HuH-7.5 (cell line): ENCODE measurements around the gene ITPKB.
A peak's percentile ranks its signal among the peaks of the same experiment; 100 is the strongest.

ENCODE experiments used
- DNase-seq: peaks from one replicate; pipeline ENCODE4 v3.0.0; 2011; ENCODE audit warnings: low spot score

Gene ITPKB

GRCh38 chr1:226637147-226637935 lies 101.7 kb downstream of the ITPKB start:
- DNase-seq, result peak; percentile 57

DNA sequence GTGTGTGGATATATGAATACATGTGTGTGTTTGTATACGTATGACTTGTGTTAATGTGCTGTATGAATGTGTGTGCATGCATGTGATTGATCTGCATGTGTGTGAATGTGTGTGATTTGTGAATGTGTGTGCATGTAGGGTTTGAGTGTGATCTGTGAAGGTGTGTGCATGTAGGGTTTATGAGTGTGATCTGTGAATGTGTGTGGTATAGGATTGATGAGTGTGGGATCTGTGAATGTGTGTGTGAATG lies 102.3 kb downstream of the ITPKB start:
- no peak for DNase-seq

DNA sequence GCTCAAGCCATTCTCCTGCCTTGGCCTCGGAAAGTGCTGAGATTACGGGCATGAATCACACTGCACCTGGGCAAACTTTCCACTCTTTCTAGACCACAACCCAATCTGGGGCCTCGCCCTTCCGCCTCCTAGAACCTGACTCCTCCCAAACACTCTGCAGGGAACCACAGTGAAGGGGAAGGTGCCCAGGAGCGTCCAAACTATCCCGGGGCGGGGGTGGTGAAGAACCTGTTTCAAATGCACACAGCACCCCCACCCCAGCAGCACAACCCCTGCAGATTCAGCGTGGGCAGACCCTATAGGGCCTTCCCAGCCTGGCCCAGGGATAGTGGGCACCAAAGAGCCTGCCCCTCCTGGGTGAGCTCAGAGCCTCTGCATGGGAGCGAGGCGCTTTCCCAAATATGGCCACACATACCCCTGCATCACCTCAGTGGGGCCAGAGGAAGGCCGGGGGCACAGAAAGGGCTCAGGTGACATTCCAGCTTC lies 103.6 kb downstream of the ITPKB start:
- no peak for DNase-seq

DNA sequence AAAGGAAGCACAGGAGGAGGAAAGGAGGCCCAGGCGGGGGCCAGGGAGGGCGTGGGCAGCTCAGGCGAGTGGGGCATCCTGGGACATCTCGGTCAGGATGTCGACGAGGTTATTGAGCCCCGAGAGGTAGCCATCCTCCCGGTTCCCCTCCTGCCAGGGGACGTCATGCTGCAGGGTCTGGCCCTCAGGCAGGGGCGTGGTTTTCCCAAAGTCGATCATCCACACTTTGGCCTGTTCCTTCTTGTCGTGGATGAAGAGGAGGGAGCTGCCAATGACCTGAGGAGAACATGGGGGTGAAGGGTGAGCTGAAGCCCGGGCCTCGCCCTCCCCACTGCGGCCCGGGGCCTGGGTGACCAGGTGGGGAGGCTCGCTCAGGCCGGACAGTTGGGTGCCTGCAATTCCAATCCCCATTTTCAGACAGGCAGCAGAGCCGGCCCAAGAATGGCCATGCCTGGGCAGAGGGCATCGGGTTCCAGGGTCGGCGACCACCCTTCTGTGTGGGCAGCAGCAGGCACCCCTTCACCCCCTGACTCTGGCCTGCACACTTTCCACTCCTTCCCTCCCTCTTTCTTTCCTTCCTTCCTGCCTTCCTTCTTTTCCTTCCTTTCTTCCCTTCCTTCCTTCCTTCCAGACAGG lies 104.4 kb downstream of the ITPKB start:
- no peak for DNase-seq

DNA sequence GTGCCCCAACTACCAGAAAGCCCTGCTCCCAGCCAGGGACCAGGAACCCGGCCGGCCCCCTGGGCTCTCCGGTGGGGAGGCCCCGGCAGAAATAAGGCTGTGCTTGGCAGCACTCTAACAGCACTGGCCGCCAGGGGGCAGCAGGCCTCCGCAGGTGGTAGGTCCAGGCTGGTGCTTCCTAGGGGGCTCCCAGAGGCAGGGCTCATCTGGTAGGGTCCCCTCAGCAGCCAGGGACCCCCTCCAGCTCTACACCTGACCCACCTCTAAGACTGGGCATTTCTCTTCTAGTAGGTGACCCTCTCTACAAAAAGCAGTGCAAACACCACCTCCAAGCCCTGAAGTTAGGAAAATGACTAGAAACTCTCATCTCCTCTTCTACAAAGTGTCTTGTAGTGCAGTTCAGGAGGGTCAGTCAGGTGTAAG lies 104.9 kb downstream of the ITPKB start:
- DNase-seq, result peak; percentile 70

DNA sequence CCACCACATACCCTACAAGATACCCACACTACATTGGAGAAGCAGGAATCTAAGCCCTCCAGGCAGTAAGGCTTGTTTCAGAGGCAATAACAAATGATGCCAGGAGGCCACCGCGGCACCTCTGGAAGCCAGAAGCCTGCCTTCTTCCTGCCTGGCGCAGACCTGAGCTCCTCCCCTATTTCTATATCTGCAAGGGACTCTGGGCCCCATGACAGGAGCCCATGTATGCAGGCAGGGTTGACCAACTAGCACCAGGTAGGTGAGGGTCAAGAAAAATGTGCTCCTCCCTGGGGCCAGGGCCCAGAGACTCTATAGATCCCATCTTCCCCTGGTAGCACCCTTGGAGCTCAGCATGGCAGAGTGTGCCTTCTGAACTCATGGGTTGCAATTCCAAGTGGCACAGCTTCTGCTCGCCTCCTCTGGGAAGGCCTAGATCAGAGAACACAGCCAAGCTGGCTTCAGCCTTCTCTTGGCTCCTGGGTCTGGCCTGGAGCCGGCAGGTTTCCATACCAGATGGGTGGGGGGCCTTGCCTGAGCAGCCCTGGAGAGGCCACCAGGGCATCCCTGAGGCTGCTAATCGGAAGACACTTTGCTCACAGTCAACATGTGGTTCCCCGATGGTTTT lies 105.4 kb downstream of the ITPKB start:
- DNase-seq, result no peak

DNA sequence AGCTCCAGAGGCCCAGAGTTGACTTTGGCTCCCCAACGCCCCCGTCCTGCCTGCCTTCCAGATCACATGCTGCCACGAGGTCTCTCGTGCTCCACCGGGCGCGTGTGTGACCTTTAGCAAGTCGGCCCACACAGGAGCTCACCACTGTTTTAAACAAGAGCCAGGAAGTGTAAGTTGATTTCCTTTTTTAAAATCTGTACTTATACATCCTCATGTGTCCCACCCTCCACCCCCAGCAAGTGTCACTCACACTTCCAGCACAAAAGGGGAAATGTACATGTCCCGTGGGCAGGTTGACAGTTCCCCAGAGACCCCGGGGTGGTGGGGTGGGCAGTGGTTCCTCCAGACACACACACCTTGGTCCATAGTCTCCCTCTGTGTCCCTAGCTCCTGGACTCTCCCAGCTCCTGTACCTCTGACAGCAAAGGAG lies 106.1 kb downstream of the ITPKB start:
- DNase-seq, result no peak

DNA sequence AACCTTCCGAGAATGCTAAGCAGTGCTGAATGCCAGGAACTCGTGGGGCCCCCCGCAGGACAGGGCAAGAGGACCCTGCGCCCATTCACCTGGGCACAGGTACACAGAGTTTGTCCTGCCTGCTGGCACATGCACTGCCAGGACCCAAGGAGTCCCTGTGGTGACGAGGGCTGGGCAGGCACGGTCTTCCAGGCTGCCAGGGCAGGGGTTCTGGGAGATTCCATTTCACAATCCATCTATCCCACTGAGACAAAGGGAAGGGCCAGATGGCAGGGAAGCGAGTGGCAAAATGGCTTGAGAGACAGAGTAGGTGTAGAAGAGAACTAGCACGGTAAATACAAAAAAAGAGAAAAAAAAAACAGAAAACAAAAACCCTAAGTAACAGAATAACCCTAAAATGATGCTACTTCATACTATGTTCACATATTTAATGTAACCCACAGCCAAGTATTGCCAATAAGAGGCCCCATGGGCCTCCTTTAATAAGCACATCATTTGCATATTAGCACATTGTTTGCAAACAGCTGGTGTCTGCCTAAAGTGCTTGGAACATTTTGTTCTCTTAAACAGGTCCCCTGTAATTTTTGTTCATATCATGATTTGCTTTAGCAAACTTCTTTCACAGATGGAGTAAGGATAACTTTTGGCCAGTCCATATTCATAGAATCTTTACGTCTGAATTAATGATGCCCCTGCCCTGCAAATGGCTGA lies 106.8 kb downstream of the ITPKB start:
- no peak for DNase-seq

DNA sequence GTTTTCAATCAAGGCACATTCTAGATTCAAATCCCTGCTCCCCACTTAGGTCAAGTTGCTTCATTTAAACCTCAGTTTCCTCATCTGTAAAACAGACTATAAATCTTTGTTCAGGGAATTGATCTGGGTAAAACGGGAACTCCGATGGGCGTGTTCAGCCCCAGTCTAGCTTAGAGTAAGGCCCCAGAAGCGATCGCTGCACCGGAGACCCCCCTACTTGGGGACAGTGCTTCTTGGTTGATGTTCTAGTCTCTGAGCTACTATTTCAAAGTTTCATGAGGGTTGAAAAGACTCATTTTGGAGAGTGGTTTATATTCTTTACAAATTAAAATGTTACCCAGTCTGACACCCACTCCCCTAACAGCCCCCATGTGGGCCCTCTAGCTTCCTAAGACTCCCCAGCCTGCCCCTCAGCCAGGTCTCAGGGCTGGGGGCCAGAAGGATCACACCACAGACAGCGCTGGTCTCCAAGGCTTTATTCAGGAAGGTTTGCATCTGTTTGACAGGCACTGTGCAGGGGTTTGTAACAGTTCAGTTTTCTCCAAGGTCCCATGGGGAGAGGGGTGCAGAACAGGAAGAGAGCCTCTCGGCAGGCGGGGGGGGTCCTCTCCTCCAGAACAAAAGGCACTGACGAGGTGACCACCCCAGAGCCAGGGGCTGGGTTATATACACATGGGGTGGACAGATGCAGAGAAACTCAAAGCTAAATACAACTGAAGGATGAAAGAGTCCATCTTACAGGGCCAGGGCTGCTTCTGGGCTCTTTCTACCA lies 107.7 kb downstream of the ITPKB start:
- DNase-seq, result no peak

- no peak for DNase-seq
Measured at GRCh38 chr1:226630592-226630991, 108.5 kb downstream of the ITPKB start.

DNA sequence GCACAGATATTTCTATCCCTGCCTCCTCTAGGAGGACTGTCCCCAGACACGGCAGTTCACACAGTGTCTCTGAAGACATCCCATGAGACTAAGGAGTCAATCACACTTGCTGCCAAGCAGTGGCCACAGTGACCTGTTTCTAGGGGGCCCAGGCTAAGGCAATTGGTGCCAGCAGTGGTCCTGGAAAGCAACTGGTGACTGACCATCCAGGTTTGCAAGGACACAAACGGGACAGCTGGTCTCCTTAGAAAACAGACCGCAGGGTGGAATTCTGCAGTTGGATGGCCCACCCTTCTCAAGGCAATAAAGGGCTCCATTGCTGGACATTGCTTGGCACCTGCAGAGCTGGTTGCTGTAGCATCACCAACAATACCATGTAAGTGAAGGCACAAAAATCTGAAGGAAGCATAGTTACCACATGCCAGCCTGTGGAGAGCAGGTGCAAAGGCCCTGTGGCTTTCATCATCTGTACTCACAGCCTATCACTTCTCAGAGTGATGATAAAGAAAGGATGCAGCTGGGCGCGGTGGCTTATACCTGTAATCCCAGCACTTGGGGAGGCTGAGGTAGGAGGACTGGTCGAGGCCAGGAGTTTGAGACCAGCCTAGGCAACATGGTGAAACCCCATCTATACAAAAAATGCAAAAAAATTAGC lies 109.1 kb downstream of the ITPKB start:
- DNase-seq, result no peak

DNA sequence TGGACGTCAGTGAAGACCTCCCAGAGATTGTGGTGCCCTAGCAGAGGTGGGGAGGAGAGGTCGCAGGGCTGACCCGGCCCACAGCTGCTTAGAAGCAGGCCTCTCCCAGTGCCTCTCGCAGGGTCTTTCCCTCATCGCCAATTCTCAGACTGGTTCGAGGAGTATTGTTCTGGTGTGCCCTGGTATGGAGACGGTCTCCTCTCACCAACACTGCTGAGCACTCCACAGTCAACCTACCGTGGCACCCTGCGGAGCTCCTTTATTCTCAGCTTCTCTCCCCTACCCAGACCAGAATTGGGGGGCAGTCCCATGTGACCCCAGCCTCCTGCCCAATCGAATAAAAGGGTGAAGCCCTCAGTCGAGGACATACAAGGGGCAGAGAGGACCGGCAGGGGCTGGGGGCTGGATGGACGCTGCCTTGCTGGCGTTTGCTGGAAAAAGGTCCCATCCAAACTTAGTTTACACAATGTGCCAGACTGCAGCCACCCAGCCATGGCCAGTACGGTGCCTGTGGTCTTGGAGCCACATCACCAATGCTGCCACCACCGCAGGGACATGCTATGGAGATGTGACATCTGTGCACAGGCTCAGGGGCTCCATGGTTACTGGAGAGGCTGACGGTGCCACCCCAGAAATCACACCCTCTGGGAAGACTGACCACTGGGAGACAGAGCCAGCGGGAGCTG lies 109.7 kb downstream of the ITPKB start:
- DNase-seq, result no peak

DNA sequence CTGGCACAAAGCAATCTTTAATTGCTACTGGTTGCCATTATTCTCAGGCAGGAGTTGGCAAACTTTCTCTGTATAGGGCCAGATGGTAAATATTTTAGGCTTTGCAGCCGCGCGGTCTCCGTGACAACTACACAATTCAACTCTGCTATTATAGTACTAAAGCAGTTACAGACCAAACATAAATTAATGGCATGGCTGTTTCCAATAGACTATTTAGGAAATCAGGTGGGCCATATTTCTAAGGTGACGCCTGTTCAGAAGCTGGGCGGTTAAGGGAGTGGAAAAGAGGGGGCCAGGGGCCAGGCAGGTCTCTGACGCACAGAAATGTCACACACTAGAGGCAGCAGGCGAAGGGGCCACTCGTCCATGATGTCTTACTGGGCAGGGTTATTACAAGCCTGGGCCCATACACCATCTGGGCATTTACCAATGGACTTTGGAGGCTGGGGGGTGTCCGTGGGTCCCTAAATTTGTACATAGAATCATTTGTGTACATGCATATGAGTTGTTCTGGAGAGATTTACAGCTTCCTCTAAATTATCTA lies 110.4 kb downstream of the ITPKB start:
- DNase-seq, result no peak

DNA sequence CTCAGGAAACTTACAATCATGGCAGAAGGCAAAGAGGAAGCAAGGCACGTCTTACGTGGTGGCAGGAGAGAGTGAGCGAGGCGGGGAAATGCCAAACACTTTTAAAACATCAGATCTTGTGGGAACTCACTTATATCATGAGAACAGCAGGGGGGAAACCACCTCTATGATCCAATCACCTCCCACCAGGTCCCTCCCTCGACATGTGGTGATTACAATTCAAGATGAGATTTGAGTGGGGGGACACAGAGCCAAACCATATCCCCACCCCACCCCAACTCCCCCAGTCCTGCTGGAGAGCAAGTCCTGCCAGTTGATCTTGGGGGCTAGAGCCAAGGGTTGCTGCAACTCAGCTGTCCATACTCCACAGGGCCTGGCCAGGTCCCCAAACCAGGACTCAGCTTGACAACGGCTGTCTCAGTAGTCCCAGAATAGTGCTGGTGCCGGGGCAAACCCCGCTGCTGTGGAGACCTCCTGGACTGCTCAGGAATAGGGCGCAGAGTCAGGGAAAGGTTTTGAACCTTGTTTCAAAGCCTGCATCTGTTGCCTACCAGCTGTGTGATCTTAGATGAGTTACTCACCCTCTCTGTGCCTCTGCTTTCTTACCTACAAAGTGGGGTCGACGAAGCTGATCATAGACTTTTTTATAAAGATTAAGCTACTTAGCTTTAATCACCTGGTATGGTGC lies 111.0 kb downstream of the ITPKB start:
- DNase-seq, result no peak

- DNase-seq, result no peak
Measured at GRCh38 chr1:226627050-226627755, 111.9 kb downstream of the ITPKB start.

GRCh38 chr1:226626577-226626956 lies 112.5 kb downstream of the ITPKB start:
- DNase-seq, result peak; percentile 60

GRCh38 chr1:226625832-226626576 lies 113.1 kb downstream of the ITPKB start:
- DNase-seq, result no peak

DNA sequence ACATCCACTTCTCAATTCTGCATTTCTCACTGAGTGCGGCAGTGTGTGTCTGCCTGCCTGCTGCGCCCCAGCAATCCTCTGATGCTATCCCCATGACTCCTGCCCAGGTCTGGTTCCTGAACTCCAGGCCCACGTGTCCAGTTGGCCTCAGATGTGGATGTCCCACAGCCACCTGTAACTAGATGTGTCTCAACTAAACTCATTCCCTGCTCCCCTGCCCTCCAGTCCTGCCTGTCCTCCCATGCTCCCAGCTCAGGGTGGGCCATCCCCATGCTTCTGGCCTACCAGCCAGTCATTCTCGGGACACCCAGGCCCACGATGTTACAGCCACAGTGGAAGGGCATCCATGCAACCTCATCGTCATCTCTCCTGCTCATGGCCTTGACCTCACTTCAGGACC lies 113.8 kb downstream of the ITPKB start:
- no peak for DNase-seq

GRCh38 chr1:226624526-226624925 lies 114.6 kb downstream of the ITPKB start:
- no peak for DNase-seq
